A549 (cell line): Measurements from ENCODE around the gene BLOC1S4. TPM values are rescaled to one million over a fixed set of nuclear protein-coding genes. Genes with fewer than 3 reads are reported as not detected.

Experiments used
- ATAC-seq, 2 experiments: fragments of 200-7000 bp in 1 of 2; fragments of >200 bp in 1 of 2; cut with Nextera tagmentation in 1 of 2; cut with Tn5 transposase in 1 of 2; 3 replicates each; pipeline versions ENCODE4 v1.8.0 to v1.9.1; 2018 to 2020; ENCODE audit warnings: mild to moderate bottlenecking in 1 of 2, moderate library complexity in 1 of 2
- CTCF ChIA-PET: fragments of 300-600 bp; sonication (Branson Sonifier 250); formaldehyde crosslinking; extraction: SDS; loops from one replicate; lab custom pipeline; 2021; ENCODE audit warnings: antibody characterized with exemption, inconsistent platforms; lab: Yijun Ruan, JAX
- POLR2A ChIA-PET: fragments of 350-600 bp; formaldehyde crosslinking; extraction: SDS; loops from one replicate; lab custom pipeline; 2021; ENCODE audit warnings: antibody characterized with exemption, inconsistent platforms; lab: Yijun Ruan, JAX
- DNase-seq, 2 experiments: peaks; one replicate each; pipeline versions ENCODE4 v3.0.0 to v3.0.0-alpha.2; 2011 to 2016; ENCODE audit warnings: low read depth in 1 of 2, low spot score in 1 of 2
- FAIRE-seq: peaks from 2 replicates; lab custom pipeline; 2011; peaks lifted over from hg19 to GRCh38; lab: Jason Lieb, UNC
- H3K27ac ChIP-seq, 2 experiments: fragments of >200 bp; sonication (Bioruptor Twin); formaldehyde crosslinking; 3 replicates each; pipeline ENCODE4 v1.5.1; 2016 to 2017
- H3K4me1 ChIP-seq: fragments of >200 bp; sonication (Bioruptor Twin); formaldehyde crosslinking; 3 replicates; pipeline ENCODE4 v1.6.1; 2016
- H3K4me2 ChIP-seq: fragments of >200 bp; sonication (Bioruptor Twin); formaldehyde crosslinking; 3 replicates; pipeline ENCODE4 v1.6.1; 2016
- H3K4me3 ChIP-seq: fragments of >200 bp; sonication (Bioruptor Twin); formaldehyde crosslinking; 3 replicates; pipeline ENCODE4 v1.5.1; 2016
- H3K9me3 ChIP-seq: fragments of >200 bp; sonication (Bioruptor Twin); formaldehyde crosslinking; 3 replicates; pipeline ENCODE4 v1.6.1; 2016
- BHLHE40 ChIP-seq: IDR thresholded peaks from 2 replicates; pipeline ENCODE4 v1.6.1; 2012; ENCODE audit warnings: low read depth, low read length, inconsistent platforms
- CEBPB ChIP-seq, 2 experiments: fragments of >200 bp in 1 of 2; sonication (Bioruptor Twin) in 1 of 2; formaldehyde crosslinking in 1 of 2; IDR thresholded peaks; 2 replicates each; pipeline ENCODE4 v1.6.1; 2012 to 2016
- CTCF ChIP-seq: fragments of >200 bp; sonication (Bioruptor Twin); formaldehyde crosslinking; IDR thresholded peaks from 3 replicates; pipeline ENCODE4 v1.5.1; 2016
- EHF ChIP-seq: fragments of 250-450 bp; sonication (Bioruptor Pico); IDR thresholded peaks from 2 replicates; pipeline ENCODE4 v1.5.0; 2020; ENCODE audit warnings: mild to moderate bottlenecking
- FOSB ChIP-seq: fragments of 250-450 bp; sonication (Bioruptor Pico); IDR thresholded peaks from 2 replicates; pipeline ENCODE4 v1.5.0; 2020; ENCODE audit warnings: mild to moderate bottlenecking, moderate library complexity
- HDAC2 ChIP-seq: fragments of 200-600 bp; sonication (generic); IDR thresholded peaks from 2 replicates; pipeline ENCODE4 v1.6.1; 2016
- HES2 ChIP-seq: fragments of >200 bp; sonication (Bioruptor Twin); formaldehyde crosslinking; IDR thresholded peaks from 2 replicates; pipeline ENCODE4 v1.6.1; 2016
- HOXB5 ChIP-seq: fragments of 250-450 bp; sonication (Bioruptor Pico); IDR thresholded peaks from 2 replicates; pipeline ENCODE4 v1.5.0; 2020; ENCODE audit warnings: mild to moderate bottlenecking, moderate library complexity
- JUN ChIP-seq, 2 experiments: fragments of >200 bp; sonication (Bioruptor Twin); formaldehyde crosslinking; IDR thresholded peaks; 2 replicates in 1 of 2; 3 replicates in 1 of 2; pipeline ENCODE4 v1.6.1; 2016 to 2017
- KDM1A ChIP-seq: fragments of 200-600 bp; sonication (generic); IDR thresholded peaks from 2 replicates; pipeline ENCODE4 v1.6.1; 2016; ENCODE audit warnings: low read depth, mild to moderate bottlenecking
- MAX ChIP-seq: IDR thresholded peaks from 2 replicates; pipeline ENCODE4 v1.6.1; 2012
- POLR2A ChIP-seq: IDR thresholded peaks from 2 replicates; pipeline ENCODE4 v1.6.1; 2012; ENCODE audit warnings: mild to moderate bottlenecking, low read length
- RCOR1 ChIP-seq: fragments of 150-350 bp; IDR thresholded peaks from 2 replicates; pipeline ENCODE4 v1.6.1; 2014; ENCODE audit warnings: antibody characterized with exemption, low read length, low read depth
- SMC3 ChIP-seq: fragments of >200 bp; sonication (Bioruptor Twin); formaldehyde crosslinking; IDR thresholded peaks from 3 replicates; pipeline ENCODE4 v1.6.1; 2018; ENCODE audit warnings: inconsistent platforms
- TFCP2L1 ChIP-seq: fragments of 250-450 bp; sonication (Bioruptor Pico); IDR thresholded peaks from 2 replicates; pipeline ENCODE4 v1.5.0; 2021; ENCODE audit warnings: mild to moderate bottlenecking
- ZSCAN20 ChIP-seq: fragments of 250-450 bp; sonication (Bioruptor Pico); IDR thresholded peaks from 2 replicates; pipeline ENCODE4 v1.8.0; 2022; ENCODE audit warnings: mild to moderate bottlenecking, moderate library complexity
- WGBS: methylation state at CpG from one replicate; pipeline ENCODE4 v1.1.6; 2017; ENCODE audit errors: missing lambda C conversion rate; 5-methylcytosine and 5-hydroxymethylcytosine counted together
- polyA plus RNA-seq, 4 experiments: library from polyadenylated mRNA; depleted of rRNA in 3 of 4; stranded (reverse); fragments of >200 nt; fragmentation: RNase III in 1 of 4; extraction: RNeasy Plus Mini Kit Qiagen cat#74134 plus additional on column Dnase treatment in 1 of 4; gene quantifications; 2 replicates in 3 of 4; 3 replicates in 1 of 4; pipeline ENCODE4 v1.2.3, GENCODE V29; 2011 to 2017
- TF ChIP-seq, protein P1 (sequence below): fragments of 450-650 bp; IDR thresholded peaks from 2 replicates; pipeline ENCODE4 v1.6.1; 2014; ENCODE audit warnings: antibody characterized with exemption

Gene BLOC1S4
- polyA plus RNA-seq, 2 of the 4 experiments (the other 2 are of a cell fraction), result 13.2 to 13.9 TPM

DNA sequence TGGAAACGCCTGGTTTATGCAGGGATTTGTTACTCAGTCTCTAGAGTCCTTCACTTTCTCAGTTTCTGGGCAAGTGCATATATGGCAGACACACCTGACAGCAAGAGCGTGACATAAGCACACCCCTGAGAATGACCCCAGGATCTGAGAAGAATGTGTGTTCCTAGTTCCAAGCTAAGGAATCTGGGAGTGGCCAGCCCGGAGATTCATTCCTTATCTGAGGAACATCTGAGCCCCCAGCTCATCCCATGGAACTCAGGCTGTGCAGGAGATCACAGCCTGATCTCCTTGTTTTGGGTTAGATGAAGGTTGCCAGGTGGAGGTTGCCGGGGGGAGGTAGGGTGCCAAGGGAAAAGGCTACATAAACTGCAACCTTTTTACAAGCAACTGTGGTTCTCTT, 42.8 kb downstream of the BLOC1S4 start:
- Histone ChIP-seq H3K9me3 (no peaks in the 10 kb centered on the region), H3K27ac (peak overlapping the region in 1 of 2 experiments; percentile 38; a peak in 1 of 6 replicates), H3K4me1 (peaks cover 17% of the 10 kb centered on the region; the same call in 2 of the 3 replicates), H3K4me2 (no peak overlapping the region), H3K4me3 (no peak overlapping the region)
- peak in 1 of 2 experiments; percentile 36; a peak in 3 of 6 replicates for ATAC-seq
- TF ChIP-seq POLR2A (no peak), BHLHE40 (no peak), JUN (IDR thresholded peaks at IDR 0.05) (no peak), ZSCAN20 (CRISPR knock-in tag) (no peak), KDM1A (no peak), CTCF (no peak), CEBPB (IDR thresholded peaks at IDR 0.05) (no peak), TFCP2L1 (CRISPR knock-in tag) (no peak)
- DNase-seq, result peak in 1 of 2 experiments; percentile 49
- ChIA-PET CTCF (interaction anchor here (0.6 to 2.5 kb wide), 6 partner anchors 11 to 325 kb away, joined by 3 to 8 read pairs (median 4); no protein-coding TSS in a partner anchor), POLR2A (no interaction called here)
- FAIRE-seq, result no peak
- 67% methylated on average over 3 of the region's 4 CpGs for WGBS

DNA sequence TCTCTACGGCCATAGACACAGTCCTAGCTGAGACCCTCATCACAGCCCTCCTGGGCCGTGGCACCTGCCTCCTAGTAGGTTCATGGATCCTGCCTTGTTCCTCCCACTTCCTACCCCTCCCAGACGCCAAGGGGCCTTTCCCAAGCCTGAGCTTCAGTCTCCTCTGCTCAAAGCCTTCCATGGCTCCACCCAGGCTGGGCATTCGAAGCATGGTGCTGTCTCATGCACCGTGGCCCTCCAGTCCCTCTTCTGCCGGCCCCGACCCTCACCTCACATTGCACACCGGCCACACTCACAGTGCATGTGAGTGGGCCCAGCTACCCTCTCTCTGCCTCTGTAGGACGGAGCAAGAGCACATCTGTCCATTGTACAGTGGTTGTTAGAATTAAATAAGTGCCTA, 44.9 kb downstream of the BLOC1S4 start:
- ATAC-seq, result no peak
- WGBS, result 81% methylated on average over 9 of the region's 9 CpGs
- TF ChIP-seq, protein P1, sequence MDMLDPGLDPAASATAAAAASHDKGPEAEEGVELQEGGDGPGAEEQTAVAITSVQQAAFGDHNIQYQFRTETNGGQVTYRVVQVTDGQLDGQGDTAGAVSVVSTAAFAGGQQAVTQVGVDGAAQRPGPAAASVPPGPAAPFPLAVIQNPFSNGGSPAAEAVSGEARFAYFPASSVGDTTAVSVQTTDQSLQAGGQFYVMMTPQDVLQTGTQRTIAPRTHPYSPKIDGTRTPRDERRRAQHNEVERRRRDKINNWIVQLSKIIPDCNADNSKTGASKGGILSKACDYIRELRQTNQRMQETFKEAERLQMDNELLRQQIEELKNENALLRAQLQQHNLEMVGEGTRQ, result no peak
- TF ChIP-seq SMC3 (no peak), HES2 (no peak), FOSB (CRISPR knock-in tag) (no peak), MAX (no peak)
- TF ChIP-seq, all 56 proteins: peak for 0
- DNase-seq, result no peak
- ChIA-PET CTCF (no interaction called here), POLR2A (no interaction called here)
- Histone ChIP-seq H3K9me3 (no peaks in the 10 kb centered on the region), H3K4me1 (peaks cover 15% of the 10 kb centered on the region; the same call in 2 of the 3 replicates), H3K4me2 (no peak overlapping the region), H3K27ac (no peak overlapping the region; a peak in 1 of 6 replicates), H3K4me3 (no peak overlapping the region)
- no peak for FAIRE-seq

DNA sequence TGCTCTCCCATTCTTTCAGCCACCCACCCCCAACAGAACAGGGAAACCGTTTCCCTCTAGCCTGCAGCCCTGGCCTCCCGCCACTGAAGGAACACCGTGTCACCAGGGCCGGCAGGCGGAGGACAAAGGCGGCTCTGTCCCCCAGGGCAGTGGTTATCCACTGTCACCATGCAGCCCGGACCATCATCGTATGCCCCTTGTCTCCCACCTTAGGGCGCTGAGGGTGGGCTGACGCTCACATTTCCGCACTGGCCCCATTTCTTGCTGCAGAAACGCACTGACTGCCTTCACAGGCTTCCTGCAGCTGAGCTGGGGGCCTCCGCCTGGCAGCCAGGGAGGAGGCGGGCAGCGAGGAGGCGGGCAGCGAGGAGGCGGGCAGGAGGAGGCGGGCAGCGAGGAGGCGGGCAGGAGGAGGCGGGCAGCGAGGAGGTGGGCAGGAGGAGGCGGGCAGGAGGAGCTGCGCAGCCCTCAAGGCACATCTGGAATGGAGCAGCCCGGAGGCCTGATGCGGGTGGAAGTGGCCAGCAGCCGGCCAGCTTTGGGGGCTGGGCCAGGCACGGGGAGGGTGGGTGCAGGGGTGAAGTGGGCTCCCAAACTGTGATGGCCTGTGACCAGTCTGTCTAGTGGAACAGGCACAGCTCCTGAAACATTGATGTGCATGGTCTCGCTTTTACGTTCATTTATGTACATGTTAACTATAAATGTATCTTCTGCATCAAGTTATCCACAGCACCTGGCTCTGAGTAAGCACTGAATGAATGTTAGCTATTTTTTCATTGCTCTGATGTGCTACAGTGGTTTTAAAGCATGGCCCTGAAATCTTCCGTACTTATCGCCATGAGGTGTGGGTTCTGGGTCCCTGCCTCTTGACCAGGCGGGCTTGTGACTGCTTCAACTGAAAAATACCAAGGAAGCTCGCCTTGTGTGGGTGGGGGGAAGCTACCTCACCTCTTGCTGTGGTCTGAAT, 46.0 kb downstream of the BLOC1S4 start:
- H3K4me1 ChIP-seq, result peaks cover 15% of the 10 kb centered on the region; the same call in 2 of the 3 replicates
- no peak overlapping the region for H3K4me3 ChIP-seq
- TF ChIP-seq HDAC2 (no peak), HOXB5 (CRISPR knock-in tag) (no peak), RCOR1 (no peak), EHF (CRISPR knock-in tag) (no peak), CEBPB (IDR thresholded peaks at IDR 0.05) (no peak)
- TF ChIP-seq, protein P1, result no peak
- no peak for FAIRE-seq
- WGBS, result 92% methylated on average over 13 of the region's 35 CpGs
- no peaks in the 10 kb centered on the region for H3K9me3 ChIP-seq
- DNase-seq, result no peak
- CTCF ChIA-PET, result interaction anchor here (2.1 kb wide), 1 partner anchor 42 kb away, joined by 7 read pairs; no protein-coding TSS in a partner anchor
- no peak overlapping the region; a peak in 1 of 6 replicates for H3K27ac ChIP-seq
- ATAC-seq, result no peak
- no peak overlapping the region for H3K4me2 ChIP-seq
- POLR2A ChIA-PET, result no interaction called here
